ENCODE data around the gene PHPT1.

GRCh38 chr9:136849960-136850865 lies 1.0 kb downstream of the PHPT1 start:
- TF ChIP-seq EP300 (IDR thresholded peaks at IDR 0.05) (no peak), CTCF (IDR thresholded peaks at IDR 0.05) (no peak), POLR2A (IDR thresholded peaks at IDR 0.05; ENCODE audit: low read depth) (no peak), POLR2AphosphoS5 (IDR thresholded peaks at IDR 0.05) (no peak)
